ENCODE data around the gene FTO. TPM values are rescaled to one million over a fixed set of nuclear protein-coding genes. Genes with fewer than 3 reads are reported as not detected.

Gene FTO
- total and polyA plus RNA-seq, 2 of the 13 experiments (the other 11 are each of a cell fraction or from before 2014, with no cell fraction given): 41.6 to 55.8 TPM

DNA sequence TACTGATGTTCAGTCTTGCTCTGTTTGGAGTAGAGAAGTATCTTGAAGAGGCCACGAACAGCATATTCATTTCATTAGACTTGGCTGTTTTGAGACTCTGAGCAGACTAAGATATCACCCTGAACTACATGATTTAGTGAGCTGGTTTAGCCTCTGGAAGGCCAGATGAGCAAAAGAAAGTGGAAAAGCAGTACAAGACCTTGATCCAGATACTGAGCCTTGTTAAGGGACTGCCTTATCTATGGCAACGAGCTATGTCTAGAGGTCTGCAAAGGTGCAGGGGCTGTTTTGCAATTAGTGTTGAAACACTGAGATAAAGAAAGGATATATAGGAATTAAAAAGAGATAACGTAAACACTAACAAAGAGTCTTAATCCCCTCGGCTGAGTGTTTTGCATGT is 351.2 kb downstream of the FTO start:
- DNase-seq (ENCODE audit: low spot score) (no peak), ATAC-seq (no peak), FAIRE-seq (no peak)
- H3K79me2 ChIP-seq (ENCODE audit: insufficient read depth, low read length): no peaks in the 10 kb centered on the region
- TF ChIP-seq TEAD3 (CRISPR knock-in tag; optimal IDR thresholded peaks at IDR 0.05; ENCODE audit: borderline replicate concordance): peak; percentile 16
- no peak for TF ChIP-seq ZNF142 (CRISPR knock-in tag; IDR thresholded peaks at IDR 0.05)
- no peak for TF ChIP-seq SNAPC4 (CRISPR knock-in tag; IDR thresholded peaks at IDR 0.05)
- CTCF ChIA-PET (ENCODE audit: low intra/inter-chr PET ratio, low total read pairs): no interaction called here
- H3K4me1 ChIP-seq (ENCODE audit: insufficient read depth, low read length): peaks cover 18% of the 10 kb centered on the region
- H3K36me3 ChIP-seq (replicated peaks in 1 of 2; ENCODE audit: control insufficient read depth in 1 of 2, insufficient read depth in 2 of 2, low read length in 2 of 2): no peaks in the 10 kb centered on the region
- H3K27me3 ChIP-seq (ENCODE audit: control insufficient read depth in 1 of 2, insufficient read depth in 2 of 2, low read length in 2 of 2): no peaks in the 10 kb centered on the region
- H2AFZ ChIP-seq (ENCODE audit: low read length): no peak overlapping the region
- H3K9ac ChIP-seq (ENCODE audit: insufficient read depth, low read depth, low read length): no peak overlapping the region
- H4K20me1 ChIP-seq (ENCODE audit: insufficient read depth, low read length): no peaks in the 10 kb centered on the region
- in situ Hi-C loops (cut with HindIII; ENCODE audit: extremely low pct_ligation_motif_present, low pct_unique_long_range_greater_than_20kb): no loop called here
- no peak overlapping the region for H3K27ac ChIP-seq (ENCODE audit: extremely low read length, insufficient read depth, low read length)
- POLR2A ChIA-PET: no interaction called here
- intact Hi-C loops (cut with micrococcal nuclease; ENCODE audit: unreplicated experiment): no loop called here
- H3K9me3 ChIP-seq (ENCODE audit: low read length): no peaks in the 10 kb centered on the region
- WGBS (ENCODE audit: low lambda C conversion rate): 91% methylated on average over 4 of the region's 4 CpGs
- no peak overlapping the region for H3K4me3 ChIP-seq (replicated peaks in 1 of 3; ENCODE audit: insufficient read depth in 1 of 3, low read depth in 2 of 3, low read length in 3 of 3)
- H3K4me2 ChIP-seq (ENCODE audit: low read depth, low read length): no peak overlapping the region
- BruUV-seq (replicated peaks): no TSS peak
